ENCODE measurements around the gene MIA3.

GRCh38 chr1:222579316-222579715 is 38.6 kb upstream of the MIA3 start:
- TF ChIP-seq CTCF (IDR thresholded peaks at IDR 0.05; ENCODE audit: poor library complexity): no peak
- no peak for TF ChIP-seq EZH2 (IDR thresholded peaks at IDR 0.05; ENCODE audit: borderline replicate concordance)
- TF ChIP-seq EZH2phosphoT487 (IDR thresholded peaks at IDR 0.05; ENCODE audit: low read depth, severe bottlenecking, unreplicated experiment): no peak
